ENCODE data around the gene PTPRD. TPM values are rescaled to one million over a fixed set of nuclear protein-coding genes. Genes with fewer than 3 reads are reported as not detected.

The PTPRD gene
- total RNA-seq, 2 donors from 2014 or later: 97.4 to 101 TPM

- H3K4me1 ChIP-seq (ENCODE audit: control insufficient read depth, insufficient read depth, low read length): no peaks in the 10 kb centered on the region
- TF ChIP-seq CTCF (conservative IDR thresholded peaks at IDR 0.05): no peak
- H3K9me3 Mint-ChIP-seq: no peaks in the 10 kb centered on the region
- no peak for DNase-seq
- peaks cover 2% of the 10 kb centered on the region for H3K4me1 Mint-ChIP-seq
- H3K36me3 ChIP-seq (ENCODE audit: control insufficient read depth, insufficient read depth, low read length): no peaks in the 10 kb centered on the region
- WGBS, 2 experiments (ENCODE audit: insufficient coverage in 1 of 2, insufficient read length in 1 of 2): 68% methylated on average over 1 of the region's 1 CpG; no CpG with 5 or more reads in 1 of the 2 experiments
- H3K27ac Mint-ChIP-seq: no peak overlapping the region
- H3K9me3 ChIP-seq (ENCODE audit: control insufficient read depth, low read length): no peaks in the 10 kb centered on the region
- no peak overlapping the region for H3K27ac ChIP-seq (ENCODE audit: low read depth, low read length)
- no peaks in the 10 kb centered on the region for H3K36me3 Mint-ChIP-seq (ENCODE audit: low read depth)
- H3K4me3 ChIP-seq (ENCODE audit: low read length): no peak overlapping the region
- H3K27me3 Mint-ChIP-seq (ENCODE audit: insufficient read depth): no peaks in the 10 kb centered on the region
- H3K4me3 Mint-ChIP-seq: no peak overlapping the region
- no peak overlapping the region for H3K9ac ChIP-seq (ENCODE audit: extremely low read depth, low read length, poor library complexity, severe bottlenecking)
- H3K27me3 ChIP-seq (ENCODE audit: control insufficient read depth, insufficient read depth, low read length, poor library complexity, severe bottlenecking): peaks cover 2% of the 10 kb centered on the region
These were observed 7.9 kb downstream of the PTPRD start for GRCh38 chr9:10604927-10605326.

GRCh38 chr9:10597801-10598200, 15.0 kb downstream of the PTPRD start:
- Mint-ChIP-seq H3K4me1 (peaks cover 2% of the 10 kb centered on the region), H3K27me3 (ENCODE audit: insufficient read depth) (no peaks in the 10 kb centered on the region), H3K27ac (no peak overlapping the region), H3K36me3 (ENCODE audit: low read depth) (no peaks in the 10 kb centered on the region), H3K9me3 (no peaks in the 10 kb centered on the region), H3K4me3 (no peak overlapping the region)
- Histone ChIP-seq H3K27me3 (ENCODE audit: control insufficient read depth, insufficient read depth, low read length, poor library complexity, severe bottlenecking) (no peaks in the 10 kb centered on the region), H3K9ac (ENCODE audit: extremely low read depth, low read length, poor library complexity, severe bottlenecking) (no peak overlapping the region), H3K4me3 (ENCODE audit: low read length) (no peak overlapping the region), H3K9me3 (ENCODE audit: control insufficient read depth, low read length) (no peaks in the 10 kb centered on the region), H3K27ac (ENCODE audit: low read depth, low read length) (no peak overlapping the region), H3K36me3 (ENCODE audit: control insufficient read depth, insufficient read depth, low read length) (no peaks in the 10 kb centered on the region), H3K4me1 (ENCODE audit: control insufficient read depth, insufficient read depth, low read length) (no peaks in the 10 kb centered on the region)
- 89 to 95% methylated on average over 2 to 3 of the region's 3 CpGs for WGBS, 2 experiments (ENCODE audit: insufficient coverage in 1 of 2, insufficient read length in 1 of 2)
- TF ChIP-seq CTCF (conservative IDR thresholded peaks at IDR 0.05): no peak
- DNase-seq: no peak

- Histone ChIP-seq H3K36me3 (ENCODE audit: control insufficient read depth, insufficient read depth, low read length) (no peaks in the 10 kb centered on the region), H3K9me3 (ENCODE audit: control insufficient read depth, low read length) (no peaks in the 10 kb centered on the region), H3K27ac (ENCODE audit: low read depth, low read length) (no peak overlapping the region), H3K4me1 (ENCODE audit: control insufficient read depth, insufficient read depth, low read length) (no peaks in the 10 kb centered on the region), H3K27me3 (ENCODE audit: control insufficient read depth, insufficient read depth, low read length, poor library complexity, severe bottlenecking) (no peaks in the 10 kb centered on the region), H3K4me3 (ENCODE audit: low read length) (no peak overlapping the region), H3K9ac (ENCODE audit: extremely low read depth, low read length, poor library complexity, severe bottlenecking) (no peak overlapping the region)
- WGBS, 2 experiments (ENCODE audit: insufficient coverage in 1 of 2, insufficient read length in 1 of 2): 80 to 89% methylated on average over 1 to 3 of the region's 3 CpGs
- Mint-ChIP-seq H3K9me3 (no peaks in the 10 kb centered on the region), H3K36me3 (ENCODE audit: low read depth) (no peaks in the 10 kb centered on the region), H3K27ac (no peak overlapping the region), H3K4me3 (no peak overlapping the region), H3K27me3 (ENCODE audit: insufficient read depth) (no peaks in the 10 kb centered on the region), H3K4me1 (no peaks in the 10 kb centered on the region)
- no peak for TF ChIP-seq CTCF (conservative IDR thresholded peaks at IDR 0.05)
- DNase-seq: no peak
These were observed 18.3 kb downstream of the PTPRD start for GRCh38 chr9:10594482-10594881.

Data from endodermal cell (in vitro differentiated cells).